Fibroblast of mammary gland (primary cell): ENCODE measurements around the gene C9.

Experiments used
- DNase-seq: peaks from one replicate; pipeline ENCODE4 v3.0.0-alpha.2; 2010; ENCODE audit warnings: low read depth
- H3K4me3 ChIP-seq: 2 replicates; pipeline ENCODE4 v1.5.1; 2011; ENCODE audit warnings: low read depth, mild to moderate bottlenecking, low read length, moderate library complexity; ENCODE audit not compliant: control insufficient read depth
- CTCF ChIP-seq: conservative IDR thresholded peaks from 2 replicates; pipeline ENCODE4 v1.5.1; 2011; ENCODE audit warnings: low read depth, low read length, inconsistent platforms; ENCODE audit not compliant: control insufficient read depth, insufficient read depth

The C9 gene

GRCh38 chr5:39364367-39364766 is at the start of gene C9:
TSS of gene C9 (minus strand) at chr5:39364495. CDS start at chr5:39364464, 31 bp downstream.
- no peak within 1 kb of the TSS for H3K4me3 ChIP-seq
- no peak for TF ChIP-seq CTCF
- DNase-seq: no peak

DNA sequence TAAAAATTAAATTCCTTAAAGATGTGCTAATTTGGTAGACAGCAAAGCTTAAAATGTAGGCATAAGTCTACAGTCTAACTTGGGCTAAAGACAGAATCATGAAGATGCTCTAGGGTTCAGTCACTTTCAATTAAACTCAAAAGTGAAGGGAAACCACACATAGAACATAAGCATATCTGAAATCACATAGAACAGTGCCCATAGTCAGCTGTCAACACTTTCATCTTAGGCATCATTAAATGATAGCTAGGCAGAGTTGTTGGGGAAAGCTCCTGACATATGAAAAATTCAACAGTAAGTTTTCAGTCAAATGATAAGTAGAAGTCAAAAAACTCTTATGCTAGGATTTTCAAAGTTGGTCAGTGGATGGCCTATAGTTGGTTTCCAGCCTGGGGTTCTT is 49.5 kb upstream of the C9 start:
- DNase-seq: no peak
- no peak for TF ChIP-seq CTCF
- no peak overlapping the region for H3K4me3 ChIP-seq

DNA sequence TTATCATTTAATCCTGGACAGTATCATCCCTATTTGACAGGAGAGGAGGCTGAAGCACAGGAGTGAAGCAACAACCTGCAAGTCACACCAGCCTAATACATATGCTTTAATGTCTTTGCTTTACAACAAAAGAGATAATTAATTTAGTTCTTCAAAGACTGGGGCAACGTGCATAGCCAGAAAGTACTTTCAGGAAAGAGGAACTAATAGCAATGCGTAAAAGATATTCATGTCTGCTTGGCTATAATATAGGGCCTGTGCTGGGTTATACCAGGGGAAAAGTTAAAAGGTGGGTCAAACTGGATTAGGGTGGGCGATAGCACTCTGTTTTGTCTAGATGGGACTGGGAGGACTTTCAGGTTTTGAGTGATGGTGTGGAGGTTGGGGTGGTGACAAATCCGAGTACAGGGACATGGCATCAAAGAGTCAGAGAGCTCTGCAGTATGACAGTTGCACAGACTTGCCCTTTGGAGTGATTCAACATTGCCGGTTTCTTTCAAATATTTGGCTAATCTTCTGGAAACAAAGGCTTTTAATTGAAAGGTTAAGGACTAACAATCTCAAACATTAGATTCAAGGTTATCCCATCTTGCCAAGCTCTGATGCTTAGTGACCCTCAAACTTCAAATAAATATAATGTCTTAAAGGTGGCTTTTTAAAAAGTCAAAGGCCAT is 48.6 kb upstream of the C9 start:
- no peak for TF ChIP-seq CTCF
- DNase-seq: no peak
- no peak overlapping the region for H3K4me3 ChIP-seq

GRCh38 chr5:39411985-39412384 is 47.7 kb upstream of the C9 start:
- TF ChIP-seq CTCF: no peak
- no peak overlapping the region for H3K4me3 ChIP-seq
- DNase-seq: no peak

GRCh38 chr5:39411061-39411460 is 46.8 kb upstream of the C9 start:
- peak; percentile 81 for DNase-seq
- no peak for TF ChIP-seq CTCF
- no peak overlapping the region for H3K4me3 ChIP-seq

GRCh38 chr5:39409033-39409432 is 44.7 kb upstream of the C9 start:
- TF ChIP-seq CTCF: no peak
- peak; percentile 26 for DNase-seq
- no peak overlapping the region for H3K4me3 ChIP-seq
